Putamen (tissue), 1 donor: ENCODE results near the gene DNAJC27.
A peak's percentile ranks its signal among the peaks of the same experiment; 100 is the strongest.

ENCODE experiments used
- DNase-seq: peaks from one replicate; pipeline ENCODE4 v3.0.0-alpha.2; 2016; ENCODE audit warnings: low spot score

DNAJC27 gene

GRCh38 chr2:24970483-24971285 is 1.1 kb downstream of the DNAJC27 start:
- no peak for DNase-seq

- no peak for DNase-seq
Observed at GRCh38 chr2:24969784-24970183, 2.0 kb downstream of the DNAJC27 start.

GRCh38 chr2:24961903-24962302 is 9.9 kb downstream of the DNAJC27 start:
- peak; percentile 66 for DNase-seq

GRCh38 chr2:24959761-24960160 is 12.0 kb downstream of the DNAJC27 start:
- no peak for DNase-seq

- no peak for DNase-seq
Observed at GRCh38 chr2:24958411-24958935, 13.3 kb downstream of the DNAJC27 start.

- DNase-seq = no peak
Observed at GRCh38 chr2:24957976-24958375, 13.8 kb downstream of the DNAJC27 start.

- no peak for DNase-seq
Observed at GRCh38 chr2:24957221-24957620, 14.5 kb downstream of the DNAJC27 start.

GRCh38 chr2:24955921-24956320 is 15.8 kb downstream of the DNAJC27 start:
- peak; percentile 62 for DNase-seq

- no peak for DNase-seq
Observed at GRCh38 chr2:24955232-24955631, 16.5 kb downstream of the DNAJC27 start.

GRCh38 chr2:24950102-24950501 is 21.7 kb downstream of the DNAJC27 start:
- DNase-seq = no peak

- DNase-seq = no peak
Observed at GRCh38 chr2:24948506-24948905, 23.2 kb downstream of the DNAJC27 start.

GRCh38 chr2:24947561-24948157 is 24.1 kb downstream of the DNAJC27 start:
- DNase-seq = no peak

- DNase-seq = no peak
Observed at GRCh38 chr2:24945907-24946306, 25.8 kb downstream of the DNAJC27 start.

GRCh38 chr2:24943427-24944053 is 28.2 kb downstream of the DNAJC27 start:
- DNase-seq = no peak

- no peak for DNase-seq
Observed at GRCh38 chr2:24939353-24939752, 32.4 kb downstream of the DNAJC27 start.

GRCh38 chr2:24937236-24937635 is 34.5 kb downstream of the DNAJC27 start:
- no peak for DNase-seq

GRCh38 chr2:24935145-24935544 is 36.6 kb downstream of the DNAJC27 start:
- no peak for DNase-seq

- no peak for DNase-seq
Observed at GRCh38 chr2:24932715-24933114, 39.0 kb downstream of the DNAJC27 start.

- DNase-seq = peak; percentile 51
Observed at GRCh38 chr2:24930768-24931167, 41.0 kb downstream of the DNAJC27 start.

GRCh38 chr2:24929230-24929629 is 42.5 kb downstream of the DNAJC27 start:
- no peak for DNase-seq

GRCh38 chr2:24928036-24928435 is 43.7 kb downstream of the DNAJC27 start:
- DNase-seq = no peak

GRCh38 chr2:24926602-24927252 is 45.0 kb downstream of the DNAJC27 start:
- no peak for DNase-seq
